ENCODE results near the gene COPZ1.

GRCh38 chr12:54379398-54380201, 54.7 kb downstream of the COPZ1 start:
- no peak for TF ChIP-seq POLR2A (IDR thresholded peaks at IDR 0.05; ENCODE audit: low read depth, low read length)
- no peak for TF ChIP-seq EZH2 (IDR thresholded peaks at IDR 0.05; ENCODE audit: borderline replicate concordance, low read depth, low read length, severe bottlenecking)
- TF ChIP-seq CTCF (IDR thresholded peaks at IDR 0.05; ENCODE audit: extremely low read depth in 1 of 2, insufficient read depth in 1 of 2, low read depth in 1 of 2, low read length in 2 of 2): peak; percentile 100
- no peak for TF ChIP-seq FOS (IDR thresholded peaks at IDR 0.05; ENCODE audit: borderline replicate concordance, insufficient read depth, low read length)
- no peak for TF ChIP-seq MAX (IDR thresholded peaks at IDR 0.05; ENCODE audit: insufficient read depth, insufficient read length)
- TF ChIP-seq JUN (IDR thresholded peaks at IDR 0.05; ENCODE audit: borderline replicate concordance, insufficient read depth, insufficient read length, low read depth): no peak
- no peak for TF ChIP-seq GATA2 (IDR thresholded peaks at IDR 0.05; ENCODE audit: insufficient read depth, insufficient read length, low read depth, low read length)
- peak; percentile 18 for TF ChIP-seq POLR2AphosphoS5 (IDR thresholded peaks at IDR 0.05; ENCODE audit: insufficient read depth, low read depth, low read length)
- no peak for TF ChIP-seq MYC (IDR thresholded peaks at IDR 0.05; ENCODE audit: low read depth, low read length)

Measured in endothelial cell of umbilical vein (primary cell).